GM23338 (cell line): Measurements from ENCODE around the gene DNAJC11. TPM values are rescaled to one million over a fixed set of nuclear protein-coding genes. Genes with fewer than 3 reads are reported as not detected.

Experiments
- ATAC-seq: fragments of 200-7000 bp; cut with Tn5 transposase; 3 replicates; pipeline ENCODE4 v1.9.1; 2020
- DNase-seq: peaks from one replicate; pipeline ENCODE4 v3.0.0-alpha.2; 2015; ENCODE audit warnings: low spot score
- H2AFZ ChIP-seq: fragments of 200-600 bp; sonication (generic); 2 replicates; pipeline ENCODE4 v1.8.0; 2016; ENCODE audit warnings: antibody characterized with exemption, mild to moderate bottlenecking, moderate library complexity
- H3F3A ChIP-seq: fragments of 200-600 bp; sonication (generic); replicated peaks from 2 replicates; pipeline ENCODE4 v1.8.0; 2017; ENCODE audit warnings: antibody characterized with exemption, mixed run types, low read depth
- H3K27ac ChIP-seq: fragments of 200-600 bp; sonication (generic); 2 replicates; pipeline ENCODE4 v1.6.1; 2016; ENCODE audit warnings: low read depth
- H3K27me3 ChIP-seq: fragments of 200-600 bp; sonication (generic); 2 replicates; pipeline ENCODE4 v1.8.0; 2016; ENCODE audit warnings: mild to moderate bottlenecking, mixed run types, moderate library complexity; ENCODE audit not compliant: insufficient read depth
- H3K36me3 ChIP-seq: fragments of 200-600 bp; sonication (generic); 2 replicates; pipeline ENCODE4 v1.8.0; 2016; ENCODE audit warnings: mild to moderate bottlenecking; ENCODE audit not compliant: insufficient read depth
- H3K4me1 ChIP-seq: fragments of 200-600 bp; sonication (generic); 2 replicates; pipeline ENCODE4 v1.8.0; 2016; ENCODE audit warnings: mild to moderate bottlenecking, moderate library complexity; ENCODE audit not compliant: insufficient read depth
- H3K4me2 ChIP-seq: fragments of 200-600 bp; sonication (generic); 2 replicates; pipeline ENCODE4 v1.7.1; 2017; ENCODE audit warnings: mixed run types
- H3K4me3 ChIP-seq: fragments of 200-600 bp; sonication (generic); 2 replicates; pipeline ENCODE4 v1.6.1; 2016; ENCODE audit warnings: mixed run types
- H3K79me2 ChIP-seq: fragments of 200-600 bp; sonication (generic); replicated peaks from 2 replicates; pipeline ENCODE4 v1.8.0; 2017; ENCODE audit warnings: mild to moderate bottlenecking; ENCODE audit not compliant: insufficient read depth
- H3K9me2 ChIP-seq: fragments of 200-600 bp; sonication (generic); 2 replicates; pipeline ENCODE4 v1.8.0; 2017; ENCODE audit not compliant: insufficient read depth
- H4K20me1 ChIP-seq: fragments of 200-600 bp; sonication (generic); replicated peaks from 2 replicates; pipeline ENCODE4 v1.8.0; 2017; ENCODE audit warnings: mild to moderate bottlenecking; ENCODE audit not compliant: insufficient read depth
- H3K27ac Mint-ChIP-seq: 2 replicates; pipeline ENCODE4 v1.8.0; 2020; ENCODE audit warnings: inconsistent platforms, mild to moderate bottlenecking, moderate library complexity, mixed read lengths
- H3K27me3 Mint-ChIP-seq: 3 replicates; pipeline ENCODE4 v1.8.0; 2022; ENCODE audit warnings: low read depth, mild to moderate bottlenecking, moderate library complexity, mixed read lengths, inconsistent platforms; ENCODE audit not compliant: insufficient read depth, poor library complexity
- H3K36me3 Mint-ChIP-seq: 3 replicates; pipeline ENCODE4 v1.8.0; 2021; ENCODE audit warnings: low read depth, mild to moderate bottlenecking, inconsistent platforms, moderate library complexity, mixed read lengths
- H3K4me1 Mint-ChIP-seq: 3 replicates; pipeline ENCODE4 v1.8.0; 2020; ENCODE audit warnings: mild to moderate bottlenecking, inconsistent platforms, mixed read lengths
- H3K4me3 Mint-ChIP-seq: 3 replicates; pipeline ENCODE4 v1.8.0; 2021; ENCODE audit warnings: moderate library complexity, mild to moderate bottlenecking, inconsistent platforms, mixed read lengths
- H3K9me3 Mint-ChIP-seq: 3 replicates; pipeline ENCODE4 v1.8.0; 2020; ENCODE audit warnings: moderate library complexity, mild to moderate bottlenecking, inconsistent platforms, mixed read lengths
- NANOG ChIP-seq: IDR thresholded peaks from 2 replicates; pipeline ENCODE4 v1.6.1; 2016; ENCODE audit warnings: antibody characterized with exemption, borderline replicate concordance
- STAT1 ChIP-seq: IDR thresholded peaks from one replicate; pipeline ENCODE4 v1.6.1; 2016; ENCODE audit warnings: antibody characterized with exemption; ENCODE audit not compliant: unreplicated experiment
- polyA plus RNA-seq: library from polyadenylated mRNA; unstranded; fragments of >200 nt; fragmentation: Nextera tagmentation; extraction: Ambion mirVana; gene quantifications from 2 replicates; pipeline ENCODE4 v1.2.1, GENCODE V29; 2016
- total RNA-seq: library from RNA; depleted of rRNA; stranded (reverse); fragments of >200 nt; shearing (Covaris generic); gene quantifications from 2 replicates; pipeline ENCODE4 v1.2.3, GENCODE V29; 2014
- TF ChIP-seq, protein P1 (sequence below): fragments of 250-450 bp; sonication (Bioruptor Pico); IDR thresholded peaks from 2 replicates; pipeline ENCODE4 v1.5.0; 2020; ENCODE audit warnings: mild to moderate bottlenecking, moderate library complexity
- TF ChIP-seq, protein P2 (sequence below), 2 experiments: fragments of 200-600 bp in 1 of 2; sonication (generic) in 1 of 2; conservative IDR thresholded peaks; 2 replicates each; pipeline versions ENCODE4 v1.5.1 to v1.6.1; 2016 to 2017; ENCODE audit warnings: antibody characterized with exemption in 2 of 2, low read depth in 2 of 2, mild to moderate bottlenecking in 2 of 2, moderate library complexity in 1 of 2

The DNAJC11 gene
- total and polyA plus RNA-seq, 2 experiments from 2014 or later = 48.4 to 67.2 TPM

DNA sequence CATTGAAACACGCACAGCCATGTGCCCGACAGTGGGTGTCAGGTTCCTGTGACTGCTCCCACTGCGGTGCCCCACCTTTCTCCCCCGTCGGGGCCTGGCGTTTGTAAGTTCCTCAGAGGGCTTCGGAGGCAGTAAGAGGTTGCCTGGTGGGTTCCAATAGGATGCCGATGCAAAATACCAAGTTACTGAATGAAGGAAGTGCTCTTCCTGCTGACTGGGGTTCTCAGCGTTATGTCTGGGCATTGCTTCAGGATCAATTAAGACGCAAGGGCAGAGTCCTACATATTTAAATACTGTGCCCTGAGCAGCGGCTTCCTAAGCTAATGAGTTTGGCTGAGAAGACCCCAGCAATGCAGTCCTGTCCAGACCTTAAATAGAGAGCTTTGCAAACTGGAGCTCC, 28.9 kb upstream of the DNAJC11 start (continued):
- TF ChIP-seq NANOG = no peak
- TF ChIP-seq, protein P1, sequence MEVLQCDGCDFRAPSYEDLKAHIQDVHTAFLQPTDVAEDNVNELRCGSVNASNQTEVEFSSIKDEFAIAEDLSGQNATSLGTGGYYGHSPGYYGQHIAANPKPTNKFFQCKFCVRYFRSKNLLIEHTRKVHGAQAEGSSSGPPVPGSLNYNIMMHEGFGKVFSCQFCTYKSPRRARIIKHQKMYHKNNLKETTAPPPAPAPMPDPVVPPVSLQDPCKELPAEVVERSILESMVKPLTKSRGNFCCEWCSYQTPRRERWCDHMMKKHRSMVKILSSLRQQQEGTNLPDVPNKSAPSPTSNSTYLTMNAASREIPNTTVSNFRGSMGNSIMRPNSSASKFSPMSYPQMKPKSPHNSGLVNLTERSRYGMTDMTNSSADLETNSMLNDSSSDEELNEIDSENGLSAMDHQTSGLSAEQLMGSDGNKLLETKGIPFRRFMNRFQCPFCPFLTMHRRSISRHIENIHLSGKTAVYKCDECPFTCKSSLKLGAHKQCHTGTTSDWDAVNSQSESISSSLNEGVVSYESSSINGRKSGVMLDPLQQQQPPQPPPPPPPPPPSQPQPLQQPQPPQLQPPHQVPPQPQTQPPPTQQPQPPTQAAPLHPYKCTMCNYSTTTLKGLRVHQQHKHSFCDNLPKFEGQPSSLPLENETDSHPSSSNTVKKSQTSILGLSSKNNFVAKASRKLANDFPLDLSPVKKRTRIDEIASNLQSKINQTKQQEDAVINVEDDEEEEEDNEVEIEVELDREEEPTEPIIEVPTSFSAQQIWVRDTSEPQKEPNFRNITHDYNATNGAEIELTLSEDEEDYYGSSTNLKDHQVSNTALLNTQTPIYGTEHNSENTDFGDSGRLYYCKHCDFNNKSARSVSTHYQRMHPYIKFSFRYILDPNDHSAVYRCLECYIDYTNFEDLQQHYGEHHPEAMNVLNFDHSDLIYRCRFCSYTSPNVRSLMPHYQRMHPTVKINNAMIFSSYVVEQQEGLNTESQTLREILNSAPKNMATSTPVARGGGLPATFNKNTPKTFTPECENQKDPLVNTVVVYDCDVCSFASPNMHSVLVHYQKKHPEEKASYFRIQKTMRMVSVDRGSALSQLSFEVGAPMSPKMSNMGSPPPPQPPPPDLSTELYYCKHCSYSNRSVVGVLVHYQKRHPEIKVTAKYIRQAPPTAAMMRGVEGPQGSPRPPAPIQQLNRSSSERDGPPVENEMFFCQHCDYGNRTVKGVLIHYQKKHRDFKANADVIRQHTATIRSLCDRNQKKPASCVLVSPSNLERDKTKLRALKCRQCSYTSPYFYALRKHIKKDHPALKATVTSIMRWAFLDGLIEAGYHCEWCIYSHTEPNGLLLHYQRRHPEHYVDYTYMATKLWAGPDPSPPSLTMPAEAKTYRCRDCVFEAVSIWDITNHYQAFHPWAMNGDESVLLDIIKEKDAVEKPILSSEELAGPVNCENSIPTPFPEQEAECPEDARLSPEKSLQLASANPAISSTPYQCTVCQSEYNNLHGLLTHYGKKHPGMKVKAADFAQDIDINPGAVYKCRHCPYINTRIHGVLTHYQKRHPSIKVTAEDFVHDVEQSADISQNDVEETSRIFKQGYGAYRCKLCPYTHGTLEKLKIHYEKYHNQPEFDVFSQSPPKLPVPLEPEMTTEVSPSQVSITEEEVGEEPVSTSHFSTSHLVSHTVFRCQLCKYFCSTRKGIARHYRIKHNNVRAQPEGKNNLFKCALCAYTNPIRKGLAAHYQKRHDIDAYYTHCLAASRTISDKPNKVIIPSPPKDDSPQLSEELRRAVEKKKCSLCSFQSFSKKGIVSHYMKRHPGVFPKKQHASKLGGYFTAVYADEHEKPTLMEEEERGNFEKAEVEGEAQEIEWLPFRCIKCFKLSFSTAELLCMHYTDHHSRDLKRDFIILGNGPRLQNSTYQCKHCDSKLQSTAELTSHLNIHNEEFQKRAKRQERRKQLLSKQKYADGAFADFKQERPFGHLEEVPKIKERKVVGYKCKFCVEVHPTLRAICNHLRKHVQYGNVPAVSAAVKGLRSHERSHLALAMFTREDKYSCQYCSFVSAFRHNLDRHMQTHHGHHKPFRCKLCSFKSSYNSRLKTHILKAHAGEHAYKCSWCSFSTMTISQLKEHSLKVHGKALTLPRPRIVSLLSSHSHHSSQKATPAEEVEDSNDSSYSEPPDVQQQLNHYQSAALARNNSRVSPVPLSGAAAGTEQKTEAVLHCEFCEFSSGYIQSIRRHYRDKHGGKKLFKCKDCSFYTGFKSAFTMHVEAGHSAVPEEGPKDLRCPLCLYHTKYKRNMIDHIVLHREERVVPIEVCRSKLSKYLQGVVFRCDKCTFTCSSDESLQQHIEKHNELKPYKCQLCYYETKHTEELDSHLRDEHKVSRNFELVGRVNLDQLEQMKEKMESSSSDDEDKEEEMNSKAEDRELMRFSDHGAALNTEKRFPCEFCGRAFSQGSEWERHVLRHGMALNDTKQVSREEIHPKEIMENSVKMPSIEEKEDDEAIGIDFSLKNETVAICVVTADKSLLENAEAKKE (CRISPR knock-in tag) = no peak

DNA sequence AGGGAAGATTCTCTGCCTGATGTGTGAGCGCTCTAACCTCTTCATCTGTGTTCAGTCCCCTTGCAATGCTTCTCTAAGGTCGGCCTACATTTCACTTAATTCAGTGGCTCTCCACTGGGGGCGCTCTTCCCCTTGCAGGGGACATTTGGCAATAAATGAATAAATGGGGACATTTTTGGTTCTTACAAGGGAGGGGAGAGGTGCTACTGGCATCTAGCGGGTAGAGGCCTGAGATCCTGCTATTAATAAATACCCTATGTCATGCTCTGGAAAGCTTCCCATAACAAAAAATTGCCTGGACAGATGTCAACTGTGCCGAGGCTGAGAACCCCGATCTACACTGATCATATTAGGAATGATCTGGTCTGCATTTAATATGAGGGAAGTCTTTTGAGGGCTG, 25.9 kb upstream of the DNAJC11 start:
- no peak overlapping the region for H3K27ac ChIP-seq
- no peak overlapping the region for H3K27ac Mint-ChIP-seq
- no peaks in the 10 kb centered on the region for H4K20me1 ChIP-seq
- TF ChIP-seq STAT1 = no peak
- TF ChIP-seq, protein P2, sequence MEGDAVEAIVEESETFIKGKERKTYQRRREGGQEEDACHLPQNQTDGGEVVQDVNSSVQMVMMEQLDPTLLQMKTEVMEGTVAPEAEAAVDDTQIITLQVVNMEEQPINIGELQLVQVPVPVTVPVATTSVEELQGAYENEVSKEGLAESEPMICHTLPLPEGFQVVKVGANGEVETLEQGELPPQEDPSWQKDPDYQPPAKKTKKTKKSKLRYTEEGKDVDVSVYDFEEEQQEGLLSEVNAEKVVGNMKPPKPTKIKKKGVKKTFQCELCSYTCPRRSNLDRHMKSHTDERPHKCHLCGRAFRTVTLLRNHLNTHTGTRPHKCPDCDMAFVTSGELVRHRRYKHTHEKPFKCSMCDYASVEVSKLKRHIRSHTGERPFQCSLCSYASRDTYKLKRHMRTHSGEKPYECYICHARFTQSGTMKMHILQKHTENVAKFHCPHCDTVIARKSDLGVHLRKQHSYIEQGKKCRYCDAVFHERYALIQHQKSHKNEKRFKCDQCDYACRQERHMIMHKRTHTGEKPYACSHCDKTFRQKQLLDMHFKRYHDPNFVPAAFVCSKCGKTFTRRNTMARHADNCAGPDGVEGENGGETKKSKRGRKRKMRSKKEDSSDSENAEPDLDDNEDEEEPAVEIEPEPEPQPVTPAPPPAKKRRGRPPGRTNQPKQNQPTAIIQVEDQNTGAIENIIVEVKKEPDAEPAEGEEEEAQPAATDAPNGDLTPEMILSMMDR (conservative IDR thresholded peaks at IDR 0.05; ENCODE audit: low read depth in 2 of 2) = peak; percentile 93 to 99
- H3K36me3 Mint-ChIP-seq = no peaks in the 10 kb centered on the region; the same call in 2 of the 3 replicates
- no peaks in the 10 kb centered on the region for H3K79me2 ChIP-seq
- H3K27me3 Mint-ChIP-seq = peaks cover 17% of the 10 kb centered on the region
- H3K4me1 Mint-ChIP-seq = peaks cover 21% of the 10 kb centered on the region
- peak; percentile 92 for DNase-seq
- no peak overlapping the region for H3K4me3 ChIP-seq
- no peak overlapping the region for H3K4me3 Mint-ChIP-seq
- no peaks in the 10 kb centered on the region; the same call in 2 of the 3 replicates for H3K9me3 Mint-ChIP-seq
- no peak overlapping the region for H2AFZ ChIP-seq
- no peak overlapping the region for H3K4me2 ChIP-seq
- 0 out of 2 replicates have a peak, but pooled peaks cover 9% of the 10 kb centered on the region for H3K4me1 ChIP-seq
- H3K9me2 ChIP-seq = no peaks in the 10 kb centered on the region
- no peaks in the 10 kb centered on the region for H3F3A ChIP-seq
- no peaks in the 10 kb centered on the region for H3K36me3 ChIP-seq
- ATAC-seq = peak; percentile 88
- no peaks in the 10 kb centered on the region for H3K27me3 ChIP-seq
